HCT116 (cell line): ENCODE measurements around the gene ARFIP2. TPM values are rescaled to one million over a fixed set of nuclear protein-coding genes. Genes with fewer than 3 reads are reported as not detected.

Experiments used
- ATAC-seq: fragments of 200-7000 bp; cut with Tn5 transposase; 2 replicates; pipeline ENCODE4 v1.9.1; 2020; ENCODE audit warnings: mild to moderate bottlenecking, moderate library complexity
- BruUV-seq: library from RNA; stranded (reverse); fragments of 400-500 nt; replicated peaks from 2 replicates; lab custom pipeline; 2021; lab: Mats Ljungman, UMichigan
- CTCF ChIA-PET: fragments of 300-600 bp; sonication (Branson Sonifier 250); formaldehyde crosslinking; loops from one replicate; lab custom pipeline; 2021; ENCODE audit warnings: antibody characterized with exemption; lab: Charles Lee
- POLR2A ChIA-PET: fragments of 300-600, 350-600 bp; sonication (Branson Sonifier 250); formaldehyde crosslinking; loops from one replicate; lab custom pipeline; 2021; ENCODE audit warnings: antibody characterized with exemption; lab: Charles Lee
- RAD21 ChIA-PET, 2 experiments: fragments of 300-600 bp; sonication (Branson Sonifier 250); formaldehyde crosslinking; loops; one replicate each; lab custom pipeline; 2023; ENCODE audit warnings: low total read pairs in 2 of 2; ENCODE audit not compliant: uncharacterized antibody in 2 of 2, unreplicated experiment in 2 of 2, low non-redundant PET in 1 of 2; lab: Charles Lee
- DNase-seq: peaks from one replicate; pipeline ENCODE4 v3.0.0-alpha.2; 2010; ENCODE audit warnings: low read depth, low spot score
- H2AFZ ChIP-seq: fragments of 200-600 bp; shearing (Covaris generic), sonication (generic); 2 replicates; pipeline ENCODE4 v1.6.1; 2017; ENCODE audit warnings: low read depth, mixed run types, mixed read lengths, antibody characterized with exemption, low read length; ENCODE audit not compliant: poor library complexity, severe bottlenecking
- H3K27ac ChIP-seq: 2 replicates; pipeline ENCODE4 v1.5.1; 2012; ENCODE audit warnings: low read depth, low read length
- H3K27me3 ChIP-seq: fragments of 200-600 bp; sonication (generic); 2 replicates; pipeline ENCODE4 v1.6.1; 2016; ENCODE audit warnings: mixed run types, low read length, mixed read lengths; ENCODE audit not compliant: insufficient read depth
- H3K36me3 ChIP-seq, 2 experiments: fragments of 200-500 bp in 1 of 2; fragments of 200-600 bp in 1 of 2; sonication (Bioruptor generic) in 1 of 2; sonication (generic) in 1 of 2; 2 replicates each; pipeline versions ENCODE4 v1.5.1 to v1.6.1; 2014 to 2016; ENCODE audit warnings: low read length in 2 of 2, inconsistent platforms in 1 of 2, mixed read lengths in 1 of 2, mixed run types in 1 of 2; ENCODE audit not compliant: insufficient read depth in 2 of 2, control insufficient read depth in 1 of 2
- H3K4me1 ChIP-seq, 2 experiments: fragments of 200-600 bp in 1 of 2; sonication (generic) in 1 of 2; 2 replicates each; pipeline versions ENCODE4 v1.5.1 to v1.6.1; 2012 to 2017; ENCODE audit warnings: low read length in 2 of 2, inconsistent platforms in 1 of 2, mild to moderate bottlenecking in 1 of 2, mixed read lengths in 1 of 2, mixed run types in 1 of 2, moderate library complexity in 1 of 2; ENCODE audit not compliant: insufficient read depth in 2 of 2, control insufficient read depth in 1 of 2
- H3K4me2 ChIP-seq: fragments of 200-600 bp; sonication (generic); 2 replicates; pipeline ENCODE4 v1.6.1; 2017; ENCODE audit warnings: mixed run types, low read length, mixed read lengths
- H3K4me3 ChIP-seq, 2 experiments: fragments of 200-600 bp in 1 of 2; sonication (generic) in 1 of 2; replicated peaks in 1 of 2; 2 replicates each; pipeline ENCODE4 v1.5.1; 2011 to 2016; ENCODE audit warnings: low read length in 2 of 2, control low read depth in 1 of 2, low read depth in 1 of 2, mild to moderate bottlenecking in 1 of 2, mixed read lengths in 1 of 2, mixed run types in 1 of 2
- H3K79me2 ChIP-seq: fragments of 200-600 bp; sonication (generic); 2 replicates; pipeline ENCODE4 v1.6.1; 2017; ENCODE audit warnings: mild to moderate bottlenecking, mixed run types, low read length, moderate library complexity, mixed read lengths; ENCODE audit not compliant: insufficient read depth
- H3K9ac ChIP-seq: fragments of 200-600 bp; sonication (generic); 2 replicates; pipeline ENCODE4 v1.6.1; 2016; ENCODE audit warnings: low read length, mixed read lengths
- H3K9me2 ChIP-seq: fragments of 200-600 bp; sonication (generic), shearing (Covaris generic); 2 replicates; pipeline ENCODE4 v1.6.1; 2017; ENCODE audit warnings: mixed run types, mild to moderate bottlenecking, moderate library complexity; ENCODE audit not compliant: insufficient read depth
- H3K9me3 ChIP-seq, 2 experiments: fragments of 200-500 bp in 1 of 2; fragments of 200-600 bp in 1 of 2; sonication (Bioruptor generic) in 1 of 2; sonication (generic) in 1 of 2; 2 replicates each; pipeline ENCODE4 v1.6.1; 2014 to 2017; ENCODE audit warnings: low read length in 2 of 2, mixed read lengths in 2 of 2, inconsistent platforms in 1 of 2, low read depth in 1 of 2, mild to moderate bottlenecking in 1 of 2, mixed run types in 1 of 2, moderate library complexity in 1 of 2; ENCODE audit not compliant: control insufficient read depth in 1 of 2, insufficient read depth in 1 of 2
- H4K20me1 ChIP-seq: fragments of 200-600 bp; sonication (generic), shearing (Covaris generic); 2 replicates; pipeline ENCODE4 v1.6.1; 2017; ENCODE audit warnings: mixed run types, mild to moderate bottlenecking, moderate library complexity; ENCODE audit not compliant: insufficient read depth
- ATF3 ChIP-seq: IDR thresholded peaks from 2 replicates; pipeline ENCODE4 v1.6.1; 2012
- CBX3 ChIP-seq: IDR thresholded peaks from 2 replicates; pipeline ENCODE4 v1.6.1; 2012; ENCODE audit warnings: low read depth
- EGR1 ChIP-seq: IDR thresholded peaks from 2 replicates; pipeline ENCODE4 v1.6.1; 2012; ENCODE audit warnings: low read depth
- ELF1 ChIP-seq: IDR thresholded peaks from 2 replicates; pipeline ENCODE4 v1.6.1; 2012; ENCODE audit warnings: low read depth, borderline replicate concordance
- EZH2 ChIP-seq: fragments of 200-600 bp; sonication (generic); IDR thresholded peaks from 2 replicates; pipeline ENCODE4 v1.6.1; 2017; ENCODE audit warnings: antibody characterized with exemption, mixed run types
- EZH2phosphoT487 ChIP-seq: fragments of 200-600 bp; IDR thresholded peaks from 2 replicates; pipeline ENCODE4 v1.6.1; 2018; ENCODE audit warnings: antibody characterized with exemption, borderline replicate concordance
- JUND ChIP-seq: IDR thresholded peaks from 2 replicates; pipeline ENCODE4 v1.6.1; 2012
- POLR2A ChIP-seq: IDR thresholded peaks from 2 replicates; pipeline ENCODE4 v1.7.0; 2011; ENCODE audit warnings: borderline replicate concordance; ENCODE audit not compliant: insufficient read depth, insufficient read length; ENCODE audit errors: extremely low read depth
- POLR2AphosphoS5 ChIP-seq: IDR thresholded peaks from 2 replicates; pipeline ENCODE4 v1.6.1; 2011; ENCODE audit warnings: mild to moderate bottlenecking, low read depth, low read length, moderate library complexity
- RAD21 ChIP-seq: IDR thresholded peaks from 2 replicates; pipeline ENCODE4 v1.6.1; 2012; ENCODE audit warnings: low read depth, mild to moderate bottlenecking
- SP1 ChIP-seq: IDR thresholded peaks from 2 replicates; pipeline ENCODE4 v1.6.1; 2012; ENCODE audit warnings: low read depth
- SRF ChIP-seq: IDR thresholded peaks from 2 replicates; pipeline ENCODE4 v1.6.1; 2012; ENCODE audit warnings: low read depth
- TCF7L2 ChIP-seq: IDR thresholded peaks from 2 replicates; pipeline ENCODE4 v1.7.0; 2011; ENCODE audit warnings: borderline replicate concordance, inconsistent platforms; ENCODE audit not compliant: insufficient read depth, insufficient read length; ENCODE audit errors: extremely low read depth
- YY1 ChIP-seq: IDR thresholded peaks from 2 replicates; pipeline ENCODE4 v1.6.1; 2011; ENCODE audit warnings: low read length, low read depth, moderate library complexity, mild to moderate bottlenecking; ENCODE audit not compliant: insufficient replicate concordance; ENCODE audit errors: extremely low read depth
- ZFX ChIP-seq: fragments of 450-650 bp; IDR thresholded peaks from 2 replicates; pipeline ENCODE4 v1.6.1; 2017
- intact Hi-C: fragments of 100-400 bp; cut with micrococcal nuclease; formaldehyde crosslinking; loops from 2 replicates; pipeline ENCODE4 v1.10.0; 2022
- total RNA-seq: library from RNA; stranded (reverse); gene quantifications from one replicate; pipeline ENCODE4 v1.2.1, GENCODE V29; 2021; ENCODE audit not compliant: unreplicated experiment

The ARFIP2 gene
- total RNA-seq, 1 experiment from 2014 or later: 77.9 TPM

GRCh38 chr11:6486938-6487337, 5.8 kb upstream of the ARFIP2 start:
- Histone ChIP-seq H3K79me2 (peaks cover 19% of the 10 kb centered on the region), H3K27ac (no peak overlapping the region), H3K4me3 (no peak overlapping the region), H3K4me1 (peaks cover 6 to 10% of the 10 kb centered on the region in 2 experiments; a peak in 3 of 4 replicates), H4K20me1 (no peaks in the 10 kb centered on the region), H3K9ac (no peak overlapping the region), H3K36me3 (peaks cover 20 to 42% of the 10 kb centered on the region in 2 experiments), H3K4me2 (no peak overlapping the region), H2AFZ (no peak overlapping the region), H3K9me2 (no peaks in the 10 kb centered on the region), H3K9me3 (no peaks in the 10 kb centered on the region), H3K27me3 (no peaks in the 10 kb centered on the region)
- no peak for TF ChIP-seq ZFX
- no peak for TF ChIP-seq RAD21
- no peak for TF ChIP-seq JUND
- TF ChIP-seq EGR1: no peak
- DNase-seq: no peak
- no TSS peak for BruUV-seq
- RAD21 ChIA-PET: no interaction called here
- POLR2A ChIA-PET: no interaction called here
- no peak for ATAC-seq
- CTCF ChIA-PET: interaction anchor here (0.6 kb wide), 1 partner anchor 44 kb away, joined by 3 read pairs; no protein-coding TSS in a partner anchor
- intact Hi-C loops: no loop called here

DNA sequence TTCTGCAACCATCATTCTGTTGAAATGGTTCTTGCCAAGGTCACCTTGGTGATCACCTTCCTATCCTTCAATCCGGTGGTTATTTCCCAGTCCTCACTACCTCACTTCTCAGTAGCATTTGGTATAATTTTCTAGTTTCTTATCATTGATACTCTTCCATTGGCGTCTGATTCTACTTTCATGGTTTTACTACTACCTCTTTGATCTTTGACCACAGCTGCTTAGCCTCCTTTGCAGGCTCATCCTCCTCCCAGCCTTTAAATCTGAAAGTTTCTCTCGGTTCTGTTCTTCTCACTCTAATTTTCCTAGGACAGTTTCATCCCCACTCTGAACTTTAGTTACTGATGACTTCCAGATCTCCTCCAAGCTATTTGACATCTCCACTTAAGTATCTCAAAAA, 5.1 kb upstream of the ARFIP2 start:
- peaks cover 6 to 10% of the 10 kb centered on the region in 2 experiments; a peak in 3 of 4 replicates for H3K4me1 ChIP-seq
- H3K36me3 ChIP-seq: peaks cover 20 to 42% of the 10 kb centered on the region in 2 experiments
- RAD21 ChIA-PET: no interaction called here

More for the DNA sequence above, 5.1 kb upstream of the ARFIP2 start:
- H4K20me1 ChIP-seq: no peaks in the 10 kb centered on the region
- H3K4me2 ChIP-seq: no peak overlapping the region
- H3K9ac ChIP-seq: no peak overlapping the region
- no peak overlapping the region for H3K4me3 ChIP-seq
- no peaks in the 10 kb centered on the region for H3K27me3 ChIP-seq
- H3K27ac ChIP-seq: no peak overlapping the region
- ATAC-seq (no peak), DNase-seq (no peak)
- no TSS peak for BruUV-seq
- ChIA-PET POLR2A (no interaction called here), CTCF (no interaction called here)
- no peaks in the 10 kb centered on the region for H3K9me2 ChIP-seq
- H3K79me2 ChIP-seq: peaks cover 25% of the 10 kb centered on the region
- intact Hi-C loops: no loop called here
- TF ChIP-seq RAD21 (no peak), TCF7L2 (no peak), SP1 (no peak), EZH2phosphoT487 (no peak), ATF3 (no peak), EGR1 (no peak), YY1 (no peak), ELF1 (no peak), JUND (no peak), POLR2A (no peak), POLR2AphosphoS5 (no peak), CBX3 (no peak), EZH2 (no peak), SRF (no peak)
- H2AFZ ChIP-seq: no peak overlapping the region
- no peaks in the 10 kb centered on the region for H3K9me3 ChIP-seq
